Measurements from ENCODE around the gene EFCAB6. TPM values are rescaled to one million over a fixed set of nuclear protein-coding genes. Genes with fewer than 3 reads are reported as not detected.

Gene EFCAB6
- total RNA-seq, 1 experiment from 2014 or later = 0.21 TPM

DNA sequence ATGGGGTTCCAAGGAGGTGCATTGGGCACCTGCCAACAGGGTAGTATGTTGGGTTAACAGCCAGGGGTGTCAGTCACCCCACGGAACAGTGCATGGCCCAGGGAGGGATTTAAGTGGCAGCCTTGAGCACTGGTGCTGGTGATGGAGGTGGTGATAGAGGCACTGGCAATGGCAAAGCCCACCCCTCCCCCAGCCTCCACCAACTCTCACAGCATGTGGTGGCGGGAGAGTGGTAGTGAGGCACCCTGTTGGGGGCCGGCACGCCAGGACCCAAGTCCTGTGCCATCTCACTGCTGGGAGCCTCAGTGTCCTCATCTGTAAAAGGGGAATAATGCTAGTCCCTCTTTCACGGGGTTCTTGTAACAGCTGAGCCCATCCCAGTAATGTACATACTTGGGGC, 318.8 kb downstream of the EFCAB6 start:
- intact Hi-C loops (cut with micrococcal nuclease; ENCODE audit: unreplicated experiment) (no loop called here), in situ Hi-C loops (cut with HindIII; ENCODE audit: low pct_unique_long_range_greater_than_20kb, low sequenced_read_pairs) (no loop called here)
- Histone ChIP-seq H3K4me3 (ENCODE audit: low read depth in 2 of 2, low read length in 2 of 2) (no peak overlapping the region), H3K4me1 (ENCODE audit: control insufficient read depth, insufficient read depth, low read length) (no peaks in the 10 kb centered on the region), H3K9me3 (ENCODE audit: control insufficient read depth, insufficient read depth, low read depth, low read length) (no peaks in the 10 kb centered on the region), H3K36me3 (ENCODE audit: control insufficient read depth, insufficient read depth, low read length) (no peaks in the 10 kb centered on the region), H3K27me3 (ENCODE audit: control insufficient read depth, insufficient read depth, low read length) (no peaks in the 10 kb centered on the region), H3K27ac (ENCODE audit: low read length) (no peak overlapping the region)
- no peak for ATAC-seq
- ChIA-PET CTCF (no interaction called here), POLR2A (no interaction called here)
- TF ChIP-seq POLR2AphosphoS5 (IDR thresholded peaks at IDR 0.05; ENCODE audit: low read depth, low read length) (no peak), TCF7L2 (IDR thresholded peaks at IDR 0.05; ENCODE audit: low read depth, low read length) (no peak), SIN3A (IDR thresholded peaks at IDR 0.05; ENCODE audit: borderline replicate concordance, insufficient read depth, low read depth, low read length) (no peak)
- TF ChIP-seq, protein P1, sequence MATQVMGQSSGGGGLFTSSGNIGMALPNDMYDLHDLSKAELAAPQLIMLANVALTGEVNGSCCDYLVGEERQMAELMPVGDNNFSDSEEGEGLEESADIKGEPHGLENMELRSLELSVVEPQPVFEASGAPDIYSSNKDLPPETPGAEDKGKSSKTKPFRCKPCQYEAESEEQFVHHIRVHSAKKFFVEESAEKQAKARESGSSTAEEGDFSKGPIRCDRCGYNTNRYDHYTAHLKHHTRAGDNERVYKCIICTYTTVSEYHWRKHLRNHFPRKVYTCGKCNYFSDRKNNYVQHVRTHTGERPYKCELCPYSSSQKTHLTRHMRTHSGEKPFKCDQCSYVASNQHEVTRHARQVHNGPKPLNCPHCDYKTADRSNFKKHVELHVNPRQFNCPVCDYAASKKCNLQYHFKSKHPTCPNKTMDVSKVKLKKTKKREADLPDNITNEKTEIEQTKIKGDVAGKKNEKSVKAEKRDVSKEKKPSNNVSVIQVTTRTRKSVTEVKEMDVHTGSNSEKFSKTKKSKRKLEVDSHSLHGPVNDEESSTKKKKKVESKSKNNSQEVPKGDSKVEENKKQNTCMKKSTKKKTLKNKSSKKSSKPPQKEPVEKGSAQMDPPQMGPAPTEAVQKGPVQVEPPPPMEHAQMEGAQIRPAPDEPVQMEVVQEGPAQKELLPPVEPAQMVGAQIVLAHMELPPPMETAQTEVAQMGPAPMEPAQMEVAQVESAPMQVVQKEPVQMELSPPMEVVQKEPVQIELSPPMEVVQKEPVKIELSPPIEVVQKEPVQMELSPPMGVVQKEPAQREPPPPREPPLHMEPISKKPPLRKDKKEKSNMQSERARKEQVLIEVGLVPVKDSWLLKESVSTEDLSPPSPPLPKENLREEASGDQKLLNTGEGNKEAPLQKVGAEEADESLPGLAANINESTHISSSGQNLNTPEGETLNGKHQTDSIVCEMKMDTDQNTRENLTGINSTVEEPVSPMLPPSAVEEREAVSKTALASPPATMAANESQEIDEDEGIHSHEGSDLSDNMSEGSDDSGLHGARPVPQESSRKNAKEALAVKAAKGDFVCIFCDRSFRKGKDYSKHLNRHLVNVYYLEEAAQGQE (IDR thresholded peaks at IDR 0.05; ENCODE audit: insufficient read depth in 1 of 2, low read depth in 2 of 2, low read length in 1 of 2) = no peak
- TF ChIP-seq, protein P2, sequence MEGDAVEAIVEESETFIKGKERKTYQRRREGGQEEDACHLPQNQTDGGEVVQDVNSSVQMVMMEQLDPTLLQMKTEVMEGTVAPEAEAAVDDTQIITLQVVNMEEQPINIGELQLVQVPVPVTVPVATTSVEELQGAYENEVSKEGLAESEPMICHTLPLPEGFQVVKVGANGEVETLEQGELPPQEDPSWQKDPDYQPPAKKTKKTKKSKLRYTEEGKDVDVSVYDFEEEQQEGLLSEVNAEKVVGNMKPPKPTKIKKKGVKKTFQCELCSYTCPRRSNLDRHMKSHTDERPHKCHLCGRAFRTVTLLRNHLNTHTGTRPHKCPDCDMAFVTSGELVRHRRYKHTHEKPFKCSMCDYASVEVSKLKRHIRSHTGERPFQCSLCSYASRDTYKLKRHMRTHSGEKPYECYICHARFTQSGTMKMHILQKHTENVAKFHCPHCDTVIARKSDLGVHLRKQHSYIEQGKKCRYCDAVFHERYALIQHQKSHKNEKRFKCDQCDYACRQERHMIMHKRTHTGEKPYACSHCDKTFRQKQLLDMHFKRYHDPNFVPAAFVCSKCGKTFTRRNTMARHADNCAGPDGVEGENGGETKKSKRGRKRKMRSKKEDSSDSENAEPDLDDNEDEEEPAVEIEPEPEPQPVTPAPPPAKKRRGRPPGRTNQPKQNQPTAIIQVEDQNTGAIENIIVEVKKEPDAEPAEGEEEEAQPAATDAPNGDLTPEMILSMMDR (IDR thresholded peaks at IDR 0.05) = no peak
- BruUV-seq (replicated peaks) = no TSS peak
- DNase-seq (ENCODE audit: low read depth, low spot score) = no peak

DNA sequence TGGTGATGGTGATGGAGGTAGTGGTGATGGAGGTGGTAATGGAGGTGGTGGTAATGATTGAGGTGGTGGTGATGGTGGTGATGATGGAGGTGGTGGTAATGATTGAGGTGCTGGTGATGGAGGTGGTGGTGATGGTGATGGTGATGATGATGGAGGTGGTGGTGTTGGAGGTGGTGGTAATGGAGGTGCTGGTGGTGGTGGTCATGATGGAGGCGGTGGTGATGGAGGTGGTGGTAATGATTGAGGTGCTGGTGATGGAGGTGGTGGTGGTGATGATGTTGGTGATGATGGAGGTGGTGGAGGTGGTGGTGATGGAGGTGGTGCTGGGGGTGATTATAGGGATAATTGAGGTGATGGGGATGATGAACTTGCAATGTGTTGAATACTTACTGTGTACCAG, 320.4 kb downstream of the EFCAB6 start:
- in situ Hi-C loops (cut with HindIII; ENCODE audit: low pct_unique_long_range_greater_than_20kb, low sequenced_read_pairs) = no loop called here
- Histone ChIP-seq H3K27me3 (ENCODE audit: control insufficient read depth, insufficient read depth, low read length) (no peaks in the 10 kb centered on the region), H3K36me3 (ENCODE audit: control insufficient read depth, insufficient read depth, low read length) (no peaks in the 10 kb centered on the region), H3K4me3 (ENCODE audit: low read depth in 2 of 2, low read length in 2 of 2) (no peak overlapping the region), H3K27ac (ENCODE audit: low read length) (no peak overlapping the region), H3K4me1 (ENCODE audit: control insufficient read depth, insufficient read depth, low read length) (no peaks in the 10 kb centered on the region), H3K9me3 (ENCODE audit: control insufficient read depth, insufficient read depth, low read depth, low read length) (no peaks in the 10 kb centered on the region)
- CTCF ChIA-PET = no interaction called here
- TF ChIP-seq, protein P2 (IDR thresholded peaks at IDR 0.05) = no peak
- no peak for TF ChIP-seq SIN3A (IDR thresholded peaks at IDR 0.05; ENCODE audit: borderline replicate concordance, insufficient read depth, low read depth, low read length)
- no peak for TF ChIP-seq POLR2AphosphoS5 (IDR thresholded peaks at IDR 0.05; ENCODE audit: low read depth, low read length)
- TF ChIP-seq TCF7L2 (IDR thresholded peaks at IDR 0.05; ENCODE audit: low read depth, low read length) = no peak
- TF ChIP-seq, protein P1 (IDR thresholded peaks at IDR 0.05; ENCODE audit: insufficient read depth in 1 of 2, low read depth in 2 of 2, low read length in 1 of 2) = no peak
- ATAC-seq (no peak), DNase-seq (ENCODE audit: low read depth, low spot score) (no peak)
- intact Hi-C loops (cut with micrococcal nuclease; ENCODE audit: unreplicated experiment) = no loop called here
- POLR2A ChIA-PET = no interaction called here
- BruUV-seq (replicated peaks) = no TSS peak
